Activated T-helper 2 cell treated with anti-CD3 and anti-CD28 coated beads, Interferon-gamma antibody, Interleukin-2, Interleukin-4, amounts not matched to agents 10 μg/mL and 5 μg/mL and 100 μg/mL, durations not matched to agents 14 hours and 24 hours and 36 hours (primary cell): ENCODE results near the gene SLC8A1. TPM values are rescaled to one million over a fixed set of nuclear protein-coding genes. Genes with fewer than 3 reads are reported as not detected.

ENCODE experiments used
- DNase-seq: peaks from one replicate; pipeline ENCODE4 v3.0.0; 2021; ENCODE audit warnings: low spot score
- H3K27ac Mint-ChIP-seq: one replicate; pipeline ENCODE4 v1.8.0; 2021; ENCODE audit warnings: mixed read lengths
- H3K27me3 Mint-ChIP-seq: one replicate; pipeline ENCODE4 v1.8.0; 2021; ENCODE audit warnings: low read depth, mixed read lengths
- H3K36me3 Mint-ChIP-seq: one replicate; pipeline ENCODE4 v1.8.0; 2021; ENCODE audit warnings: low read depth, mixed read lengths
- H3K4me1 Mint-ChIP-seq: one replicate; pipeline ENCODE4 v1.8.0; 2021; ENCODE audit warnings: low read depth, mixed read lengths
- H3K4me3 Mint-ChIP-seq: one replicate; pipeline ENCODE4 v1.8.0; 2021; ENCODE audit warnings: low read depth, mild to moderate bottlenecking, moderate library complexity, mixed read lengths
- H3K9me3 Mint-ChIP-seq: one replicate; pipeline ENCODE4 v1.8.0; 2021; ENCODE audit warnings: mixed read lengths
- intact Hi-C: fragments of 100-400 bp; cut with micrococcal nuclease; formaldehyde crosslinking; loops from one replicate; pipeline ENCODE4 v1.15.1; 2023
- total RNA-seq: library from RNA; stranded (reverse); gene quantifications from 2 replicates; pipeline ENCODE4 v1.2.3, GENCODE V29; 2022

SLC8A1 gene
- total RNA-seq, 1 donor from 2014 or later: 5.5 TPM

GRCh38 chr2:40210344-40210967 is 241.4 kb downstream of the SLC8A1 start:
- no peaks in the 10 kb centered on the region for H3K27me3 Mint-ChIP-seq
- H3K4me1 Mint-ChIP-seq: peaks cover 29% of the 10 kb centered on the region
- no peaks in the 10 kb centered on the region for H3K9me3 Mint-ChIP-seq
- H3K36me3 Mint-ChIP-seq: peaks cover 5% of the 10 kb centered on the region
- intact Hi-C loops: loop anchor here (1.0 to 10.0 kb wide), 5 partner anchors 177 to 344 kb away; no protein-coding TSS in a partner anchor
- H3K4me3 Mint-ChIP-seq: no peak overlapping the region
- H3K27ac Mint-ChIP-seq: peak overlapping the region; percentile 74
- DNase-seq: no peak

DNA sequence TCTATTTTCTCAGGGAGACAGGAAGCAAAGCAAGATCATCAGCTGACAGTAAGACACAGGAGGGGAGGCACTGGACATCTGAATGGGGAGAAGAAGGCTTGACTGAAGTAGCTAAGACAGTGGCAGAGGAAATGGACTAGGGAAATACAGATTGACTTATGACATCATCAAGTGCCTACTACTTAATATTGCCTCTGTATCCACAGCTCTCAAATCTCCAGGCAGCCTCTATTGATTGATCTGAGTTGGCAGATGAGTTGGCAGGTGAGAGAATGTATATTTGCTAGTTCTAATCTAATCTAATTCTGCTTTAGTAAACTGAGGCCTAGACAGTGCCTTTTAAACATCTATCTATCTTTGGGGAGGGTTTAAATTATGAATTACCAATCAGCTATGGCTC is 242.1 kb downstream of the SLC8A1 start:
- no peaks in the 10 kb centered on the region for H3K9me3 Mint-ChIP-seq
- peaks cover 29% of the 10 kb centered on the region for H3K4me1 Mint-ChIP-seq
- peak overlapping the region; percentile 74 for H3K27ac Mint-ChIP-seq
- intact Hi-C loops: loop anchor here (1.0 to 10.0 kb wide), 5 partner anchors 176 to 345 kb away; no protein-coding TSS in a partner anchor
- DNase-seq: no peak
- no peaks in the 10 kb centered on the region for H3K27me3 Mint-ChIP-seq
- peaks cover 8% of the 10 kb centered on the region for H3K36me3 Mint-ChIP-seq
- H3K4me3 Mint-ChIP-seq: no peak overlapping the region

GRCh38 chr2:40208463-40208862 is 243.4 kb downstream of the SLC8A1 start:
- intact Hi-C loops: loop anchor here (1.0 kb wide), 1 partner anchor 291 kb away; no protein-coding TSS in a partner anchor
- H3K4me1 Mint-ChIP-seq: peaks cover 29% of the 10 kb centered on the region

GRCh38 chr2:40204268-40204667 is 247.6 kb downstream of the SLC8A1 start:
- no peaks in the 10 kb centered on the region for H3K9me3 Mint-ChIP-seq
- H3K4me3 Mint-ChIP-seq: no peak overlapping the region
- no peak overlapping the region for H3K27ac Mint-ChIP-seq
- H3K36me3 Mint-ChIP-seq: peaks cover 4% of the 10 kb centered on the region
- DNase-seq: no peak
- peaks cover 6% of the 10 kb centered on the region for H3K4me1 Mint-ChIP-seq
- intact Hi-C loops: no loop called here
- H3K27me3 Mint-ChIP-seq: no peaks in the 10 kb centered on the region

More at GRCh38 chr2:40208463-40208862, 243.4 kb downstream of the SLC8A1 start:
- Mint-ChIP-seq H3K9me3 (no peaks in the 10 kb centered on the region), H3K27me3 (no peaks in the 10 kb centered on the region), H3K4me3 (no peak overlapping the region), H3K36me3 (peaks cover 8% of the 10 kb centered on the region), H3K27ac (no peak overlapping the region)
- DNase-seq: no peak

DNA sequence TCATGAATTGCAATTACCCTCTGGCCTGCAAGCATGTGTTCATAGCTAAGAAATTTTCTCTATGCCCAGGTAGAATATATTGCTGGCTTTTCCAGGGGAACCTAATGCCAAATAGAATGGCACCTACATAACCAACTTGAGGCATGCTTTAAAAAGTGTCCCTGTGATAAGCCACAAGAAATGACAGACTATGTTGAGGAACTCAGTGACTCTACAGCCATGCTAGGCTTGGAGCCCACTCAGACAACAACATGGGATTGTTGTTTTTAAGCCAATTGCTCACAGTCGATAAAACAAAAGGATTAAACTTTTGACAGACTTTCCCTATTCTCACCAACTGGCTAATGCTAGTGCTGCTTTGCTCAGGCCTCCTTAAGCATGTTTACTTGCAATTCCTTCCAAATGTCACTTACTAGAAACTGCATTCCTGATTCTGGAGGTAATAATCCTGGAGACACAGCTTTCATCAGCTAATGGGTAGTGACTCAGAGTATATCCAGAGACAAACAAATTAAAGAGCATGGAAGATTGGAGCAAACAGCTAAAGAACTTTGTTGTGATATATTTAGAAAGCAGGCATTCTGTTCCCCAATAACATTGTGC is 249.0 kb downstream of the SLC8A1 start:
- Mint-ChIP-seq H3K27me3 (no peaks in the 10 kb centered on the region), H3K4me3 (no peak overlapping the region), H3K9me3 (no peaks in the 10 kb centered on the region), H3K27ac (no peak overlapping the region), H3K4me1 (peaks cover 3% of the 10 kb centered on the region), H3K36me3 (peaks cover 4% of the 10 kb centered on the region)
- intact Hi-C loops: no loop called here
- no peak for DNase-seq

DNA sequence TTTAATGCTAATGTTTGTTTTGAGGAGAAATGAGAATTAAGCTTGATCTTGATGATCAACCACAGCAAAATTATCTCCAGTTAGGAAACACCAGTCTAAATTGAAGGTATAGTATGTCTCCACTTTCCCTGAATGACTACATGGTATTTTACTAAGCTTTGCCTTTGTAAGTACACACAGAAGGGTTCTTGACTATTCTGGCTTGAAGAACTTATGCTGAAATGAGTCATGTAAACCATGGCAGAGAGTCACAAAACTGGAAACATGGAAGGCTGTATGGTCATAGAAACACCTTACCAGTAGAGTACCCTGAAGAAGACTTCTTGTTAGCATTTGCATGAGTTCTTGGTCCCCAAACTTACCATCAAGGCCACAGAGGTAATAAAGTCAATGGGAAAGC is 250.5 kb downstream of the SLC8A1 start:
- no peak overlapping the region for H3K27ac Mint-ChIP-seq
- H3K4me1 Mint-ChIP-seq: peaks cover 3% of the 10 kb centered on the region
- H3K27me3 Mint-ChIP-seq: no peaks in the 10 kb centered on the region
- intact Hi-C loops: no loop called here
- no peaks in the 10 kb centered on the region for H3K9me3 Mint-ChIP-seq
- H3K36me3 Mint-ChIP-seq: peaks cover 4% of the 10 kb centered on the region
- DNase-seq: no peak
- H3K4me3 Mint-ChIP-seq: no peak overlapping the region

GRCh38 chr2:40200366-40200915 is 251.4 kb downstream of the SLC8A1 start:
- H3K4me3 Mint-ChIP-seq: no peak overlapping the region
- intact Hi-C loops: no loop called here
- H3K4me1 Mint-ChIP-seq: peaks cover 3% of the 10 kb centered on the region
- no peak for DNase-seq
- H3K9me3 Mint-ChIP-seq: no peaks in the 10 kb centered on the region
- no peaks in the 10 kb centered on the region for H3K27me3 Mint-ChIP-seq
- H3K27ac Mint-ChIP-seq: no peak overlapping the region
- peaks cover 3% of the 10 kb centered on the region for H3K36me3 Mint-ChIP-seq

- DNase-seq: no peak
- Mint-ChIP-seq H3K27me3 (no peaks in the 10 kb centered on the region), H3K4me3 (no peak overlapping the region), H3K9me3 (no peaks in the 10 kb centered on the region), H3K36me3 (no peaks in the 10 kb centered on the region), H3K4me1 (peaks cover 3% of the 10 kb centered on the region), H3K27ac (no peak overlapping the region)
- intact Hi-C loops: no loop called here
Measured at GRCh38 chr2:40199771-40200170, 252.1 kb downstream of the SLC8A1 start.

DNA sequence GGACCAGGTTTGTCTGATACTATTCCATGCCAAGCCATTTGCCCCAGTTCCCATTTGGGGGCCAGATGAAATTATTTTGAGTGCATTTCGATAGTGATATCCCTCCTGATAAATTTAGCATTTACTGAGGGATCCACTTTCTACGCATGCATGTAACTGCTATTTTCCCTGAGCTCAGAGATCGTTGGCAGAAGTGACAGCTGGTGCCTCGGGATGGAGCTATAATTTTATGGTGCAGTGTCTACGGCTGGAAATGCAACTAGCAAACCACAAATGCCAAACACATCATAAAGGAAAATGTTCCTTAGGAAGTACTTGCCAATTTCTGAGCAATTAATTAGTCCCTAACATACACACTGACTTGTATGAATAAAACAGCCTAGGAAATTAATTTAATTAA is 254.8 kb downstream of the SLC8A1 start:
- H3K36me3 Mint-ChIP-seq: peaks cover 4% of the 10 kb centered on the region
- no peak for DNase-seq
- intact Hi-C loops: no loop called here
- no peaks in the 10 kb centered on the region for H3K9me3 Mint-ChIP-seq
- H3K4me3 Mint-ChIP-seq: no peak overlapping the region
- H3K27ac Mint-ChIP-seq: no peak overlapping the region
- no peaks in the 10 kb centered on the region for H3K27me3 Mint-ChIP-seq
- peaks cover 3% of the 10 kb centered on the region for H3K4me1 Mint-ChIP-seq

- Mint-ChIP-seq H3K9me3 (no peaks in the 10 kb centered on the region), H3K4me1 (no peaks in the 10 kb centered on the region), H3K36me3 (peaks cover 4% of the 10 kb centered on the region), H3K4me3 (no peak overlapping the region), H3K27ac (no peak overlapping the region), H3K27me3 (no peaks in the 10 kb centered on the region)
- intact Hi-C loops: no loop called here
- no peak for DNase-seq
Measured at GRCh38 chr2:40193670-40194026, 258.2 kb downstream of the SLC8A1 start.

DNA sequence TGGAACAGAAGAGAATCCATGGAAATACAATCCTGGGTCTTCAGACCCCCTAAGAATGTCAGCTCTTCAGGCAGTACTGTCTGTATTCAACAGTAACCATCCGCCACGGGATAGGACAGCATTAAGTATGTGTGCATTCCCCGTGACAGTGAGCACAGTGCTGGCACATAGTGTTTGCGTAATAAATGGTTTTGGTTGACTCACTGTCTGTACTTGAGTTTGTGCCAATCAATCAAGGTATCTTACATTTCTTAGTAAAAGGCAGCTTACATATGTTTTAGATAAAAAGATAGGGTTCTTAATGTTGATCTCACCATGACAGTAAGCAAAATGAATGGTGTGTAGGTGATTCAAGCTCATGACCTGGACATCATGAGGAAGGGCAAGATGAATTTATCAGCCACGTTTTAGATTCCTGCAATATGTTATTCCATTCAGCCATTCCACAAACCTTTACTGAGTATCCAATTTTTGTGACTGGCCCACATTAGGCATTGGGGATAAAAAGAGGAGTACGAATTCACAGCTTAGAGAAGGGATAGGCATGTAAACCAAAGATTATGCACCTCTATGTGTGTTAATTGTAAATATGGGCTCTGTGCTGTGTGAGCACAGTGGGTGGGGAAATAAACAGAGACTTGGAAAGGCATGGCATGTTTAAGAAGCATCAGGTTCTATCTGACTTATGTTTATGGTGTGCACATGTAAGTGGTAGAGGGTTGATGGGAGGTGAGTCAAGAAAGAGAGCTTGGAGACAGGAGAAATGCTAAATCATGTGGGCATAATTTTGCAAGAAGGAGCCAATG is 258.8 kb downstream of the SLC8A1 start:
- H3K27ac Mint-ChIP-seq: no peak overlapping the region
- DNase-seq: no peak

GRCh38 chr2:40190457-40190856 is 261.4 kb downstream of the SLC8A1 start:
- H3K27me3 Mint-ChIP-seq: no peaks in the 10 kb centered on the region
- intact Hi-C loops: no loop called here
- H3K4me1 Mint-ChIP-seq: no peaks in the 10 kb centered on the region
- peaks cover 4% of the 10 kb centered on the region for H3K36me3 Mint-ChIP-seq
- no peak overlapping the region for H3K4me3 Mint-ChIP-seq
- no peaks in the 10 kb centered on the region for H3K9me3 Mint-ChIP-seq
- DNase-seq: no peak
- H3K27ac Mint-ChIP-seq: no peak overlapping the region

More for the DNA sequence above, 258.8 kb downstream of the SLC8A1 start:
- intact Hi-C loops: no loop called here
- Mint-ChIP-seq H3K36me3 (peaks cover 4% of the 10 kb centered on the region), H3K9me3 (no peaks in the 10 kb centered on the region), H3K27me3 (no peaks in the 10 kb centered on the region), H3K4me1 (no peaks in the 10 kb centered on the region), H3K4me3 (no peak overlapping the region)

- Mint-ChIP-seq H3K27me3 (no peaks in the 10 kb centered on the region), H3K4me3 (no peak overlapping the region), H3K9me3 (no peaks in the 10 kb centered on the region), H3K36me3 (peaks cover 4% of the 10 kb centered on the region), H3K4me1 (no peaks in the 10 kb centered on the region), H3K27ac (no peak overlapping the region)
- intact Hi-C loops: no loop called here
- no peak for DNase-seq
Measured at GRCh38 chr2:40189881-40190280, 262.0 kb downstream of the SLC8A1 start.
